Smooth muscle cell (in vitro differentiated cells): ENCODE data around the gene FAM170B. TPM values are rescaled to one million over a fixed set of nuclear protein-coding genes. Genes with fewer than 3 reads are reported as not detected.

Experiments
- DNase-seq: peaks from one replicate; lab custom pipeline; 2025; ENCODE audit not compliant: unreplicated experiment; lab: John Stamatoyannopoulos, UW
- H2AFZ ChIP-seq: fragments of 200-600 bp; sonication (generic); 2 replicates; pipeline ENCODE4 v1.6.0; 2016; ENCODE audit warnings: antibody characterized with exemption, low read depth, mild to moderate bottlenecking
- H3F3A ChIP-seq: fragments of 200-600 bp; sonication (generic); 2 replicates; pipeline ENCODE4 v1.6.0; 2017; ENCODE audit warnings: antibody characterized with exemption, low read depth
- H3K27ac ChIP-seq: fragments of 200-600 bp; sonication (generic); 2 replicates; pipeline ENCODE4 v1.5.1; 2016; ENCODE audit warnings: low read depth, mild to moderate bottlenecking
- H3K27me3 ChIP-seq: fragments of 200-600 bp; sonication (generic); 2 replicates; pipeline ENCODE4 v1.6.1; 2016; ENCODE audit warnings: low read depth, mild to moderate bottlenecking
- H3K36me3 ChIP-seq: fragments of 200-600 bp; sonication (generic); 2 replicates; pipeline ENCODE4 v1.5.1; 2016; ENCODE audit warnings: low read depth
- H3K4me1 ChIP-seq: fragments of 200-600 bp; sonication (generic); 2 replicates; pipeline ENCODE4 v1.5.1; 2016; ENCODE audit warnings: low read depth
- H3K4me2 ChIP-seq: fragments of 200-600 bp; sonication (generic); 2 replicates; pipeline ENCODE4 v1.6.0; 2016; ENCODE audit warnings: mild to moderate bottlenecking
- H3K4me3 ChIP-seq: fragments of 200-600 bp; sonication (generic); 2 replicates; pipeline ENCODE4 v1.5.1; 2016; ENCODE audit warnings: mild to moderate bottlenecking
- H3K79me2 ChIP-seq: fragments of 200-600 bp; sonication (generic); 2 replicates; pipeline ENCODE4 v1.6.0; 2016; ENCODE audit warnings: low read depth, mild to moderate bottlenecking
- H3K9ac ChIP-seq: fragments of 200-600 bp; sonication (generic); 2 replicates; pipeline ENCODE4 v1.6.0; 2016; ENCODE audit warnings: low read depth
- H3K9me3 ChIP-seq: fragments of 200-600 bp; sonication (generic); replicated peaks from 2 replicates; pipeline ENCODE4 v1.5.1; 2016; ENCODE audit warnings: low read depth
- H4K20me1 ChIP-seq: fragments of 200-600 bp; sonication (generic); 2 replicates; pipeline ENCODE4 v1.6.0; 2016; ENCODE audit warnings: low read depth
- WGBS: methylation state at CpG from one replicate; pipeline ENCODE4 v1.1.7; 2016; ENCODE audit warnings: low lambda C conversion rate; 5-methylcytosine and 5-hydroxymethylcytosine counted together
- polyA plus RNA-seq: library from polyadenylated mRNA; unstranded; fragments of >200 nt; fragmentation: Nextera tagmentation; extraction: Ambion mirVana; gene quantifications from 2 replicates; pipeline ENCODE4 v1.2.1, GENCODE V29; 2016
- total RNA-seq: library from RNA; depleted of rRNA; stranded (reverse); fragments of >200 nt; gene quantifications from 2 replicates; pipeline ENCODE4 v1.2.3, GENCODE V29; 2014
- TF ChIP-seq, protein P1 (sequence below): fragments of 200-600 bp; sonication (generic); IDR thresholded peaks from 2 replicates; pipeline ENCODE4 v1.5.1; 2017; ENCODE audit warnings: borderline replicate concordance, mild to moderate bottlenecking, antibody characterized with exemption; ENCODE audit not compliant: insufficient read depth, poor library complexity, severe bottlenecking

FAM170B gene
- total and polyA plus RNA-seq, 2 experiments from 2014 or later = not detected

DNA sequence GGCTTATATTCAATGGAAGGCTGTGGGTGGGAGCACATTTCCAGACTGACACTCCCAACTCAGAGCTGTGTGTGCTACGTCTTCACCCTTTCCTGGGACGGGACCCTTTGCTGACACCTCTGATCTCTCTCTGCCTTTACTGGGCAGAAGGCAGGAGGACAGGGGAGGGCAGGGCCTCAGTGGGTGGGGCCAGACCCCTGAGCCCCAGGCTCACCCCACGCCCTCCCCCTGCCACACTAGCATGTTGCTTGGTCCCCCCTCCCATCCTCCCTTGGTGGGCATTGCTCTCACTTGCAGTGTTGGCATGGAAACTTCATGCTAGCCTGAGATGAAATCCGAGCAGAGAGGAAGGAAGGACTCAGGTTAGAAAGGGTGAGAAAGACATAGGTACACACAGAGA lies 36.0 kb upstream of the FAM170B start:
- H3K27ac ChIP-seq = no peak overlapping the region
- no peaks in the 10 kb centered on the region for H3F3A ChIP-seq
- no peaks in the 10 kb centered on the region for H3K36me3 ChIP-seq
- no peak overlapping the region for H3K4me2 ChIP-seq
- H3K27me3 ChIP-seq = no peaks in the 10 kb centered on the region
- no peak overlapping the region for H3K9ac ChIP-seq
- H2AFZ ChIP-seq = no peak overlapping the region
- 79% methylated on average over 3 of the region's 4 CpGs for WGBS
- no peaks in the 10 kb centered on the region for H4K20me1 ChIP-seq
- no peak overlapping the region for H3K4me3 ChIP-seq
- no peaks in the 10 kb centered on the region for H3K4me1 ChIP-seq
- H3K9me3 ChIP-seq = no peaks in the 10 kb centered on the region
- TF ChIP-seq, protein P1, sequence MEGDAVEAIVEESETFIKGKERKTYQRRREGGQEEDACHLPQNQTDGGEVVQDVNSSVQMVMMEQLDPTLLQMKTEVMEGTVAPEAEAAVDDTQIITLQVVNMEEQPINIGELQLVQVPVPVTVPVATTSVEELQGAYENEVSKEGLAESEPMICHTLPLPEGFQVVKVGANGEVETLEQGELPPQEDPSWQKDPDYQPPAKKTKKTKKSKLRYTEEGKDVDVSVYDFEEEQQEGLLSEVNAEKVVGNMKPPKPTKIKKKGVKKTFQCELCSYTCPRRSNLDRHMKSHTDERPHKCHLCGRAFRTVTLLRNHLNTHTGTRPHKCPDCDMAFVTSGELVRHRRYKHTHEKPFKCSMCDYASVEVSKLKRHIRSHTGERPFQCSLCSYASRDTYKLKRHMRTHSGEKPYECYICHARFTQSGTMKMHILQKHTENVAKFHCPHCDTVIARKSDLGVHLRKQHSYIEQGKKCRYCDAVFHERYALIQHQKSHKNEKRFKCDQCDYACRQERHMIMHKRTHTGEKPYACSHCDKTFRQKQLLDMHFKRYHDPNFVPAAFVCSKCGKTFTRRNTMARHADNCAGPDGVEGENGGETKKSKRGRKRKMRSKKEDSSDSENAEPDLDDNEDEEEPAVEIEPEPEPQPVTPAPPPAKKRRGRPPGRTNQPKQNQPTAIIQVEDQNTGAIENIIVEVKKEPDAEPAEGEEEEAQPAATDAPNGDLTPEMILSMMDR = no peak
- no peak for DNase-seq
- H3K79me2 ChIP-seq = no peaks in the 10 kb centered on the region

DNA sequence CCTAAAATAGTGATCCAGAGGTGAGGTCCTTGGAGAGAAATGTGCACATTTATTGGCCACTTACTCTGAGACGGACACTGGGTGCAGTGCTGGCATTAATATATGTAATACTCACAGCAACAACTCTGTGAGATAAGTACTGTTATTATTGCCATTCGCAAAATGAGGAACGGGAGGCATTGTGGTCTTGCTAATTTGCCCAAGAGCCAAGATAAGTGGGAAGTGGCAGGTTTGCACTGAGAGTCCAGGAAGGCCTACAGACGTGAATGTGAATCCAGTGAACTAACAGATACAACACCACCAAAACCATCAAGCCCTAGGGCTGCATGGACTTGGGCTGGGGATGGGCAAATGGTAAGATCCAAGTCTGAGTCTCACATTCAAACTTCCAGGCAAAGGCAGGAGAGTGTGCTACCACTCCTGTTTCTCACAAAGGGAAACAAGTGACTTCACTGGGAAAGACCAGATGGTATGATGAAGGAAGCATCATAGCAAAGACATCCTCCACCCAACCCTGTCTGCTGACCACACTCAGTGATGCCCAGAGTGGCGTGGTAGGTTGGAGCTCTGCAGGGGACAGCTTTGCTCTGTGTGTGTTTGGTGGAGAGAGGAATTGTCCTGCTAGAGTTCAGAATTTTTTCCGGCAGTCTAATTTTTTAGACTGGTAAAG lies 35.1 kb upstream of the FAM170B start:
- Histone ChIP-seq H3K79me2 (no peaks in the 10 kb centered on the region), H3K9me3 (no peaks in the 10 kb centered on the region), H4K20me1 (no peaks in the 10 kb centered on the region), H3K4me1 (no peaks in the 10 kb centered on the region), H3K27me3 (no peaks in the 10 kb centered on the region), H3K9ac (no peak overlapping the region), H3K4me3 (no peak overlapping the region), H3K4me2 (no peak overlapping the region), H3K27ac (no peak overlapping the region), H3F3A (no peaks in the 10 kb centered on the region), H3K36me3 (no peaks in the 10 kb centered on the region), H2AFZ (no peak overlapping the region)
- TF ChIP-seq, protein P1 = no peak
- WGBS = 89% methylated on average over 6 of the region's 6 CpGs
- DNase-seq = no peak

DNA sequence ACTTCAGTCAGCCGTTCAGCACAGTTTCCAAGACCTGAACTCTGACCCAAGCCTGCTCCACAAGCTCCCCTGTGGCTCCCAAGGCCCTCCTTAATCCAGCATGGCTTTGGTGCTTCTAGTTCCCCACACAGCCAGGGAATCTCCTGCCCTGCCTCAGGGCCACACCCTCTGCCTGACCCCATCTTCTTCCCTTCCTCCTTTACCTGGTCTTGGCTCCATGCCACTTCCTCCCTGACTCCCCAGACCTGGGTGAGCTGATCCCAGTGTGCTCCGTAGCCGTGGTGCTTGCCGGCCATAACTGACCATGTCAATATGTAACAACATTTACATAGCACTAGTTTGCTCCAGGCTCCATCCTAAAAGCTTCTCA lies 34.3 kb upstream of the FAM170B start:
- Histone ChIP-seq H4K20me1 (no peaks in the 10 kb centered on the region), H3K27me3 (no peaks in the 10 kb centered on the region), H3K9me3 (no peaks in the 10 kb centered on the region), H3K4me3 (no peak overlapping the region), H3K79me2 (no peaks in the 10 kb centered on the region), H3K9ac (no peak overlapping the region), H3K27ac (no peak overlapping the region), H3K36me3 (no peaks in the 10 kb centered on the region), H3K4me2 (no peak overlapping the region), H2AFZ (no peak overlapping the region), H3F3A (no peaks in the 10 kb centered on the region), H3K4me1 (no peaks in the 10 kb centered on the region)
- no peak for DNase-seq
- 97% methylated on average over 4 of the region's 4 CpGs for WGBS
- TF ChIP-seq, protein P1 = no peak
